AG08395 (cell line): ENCODE data around the gene GALNT2.

Experiments used
- DNase-seq: peaks from one replicate; pipeline ENCODE4 v3.0.0; 2012; ENCODE audit warnings: mixed read lengths, low spot score

The GALNT2 gene

DNA sequence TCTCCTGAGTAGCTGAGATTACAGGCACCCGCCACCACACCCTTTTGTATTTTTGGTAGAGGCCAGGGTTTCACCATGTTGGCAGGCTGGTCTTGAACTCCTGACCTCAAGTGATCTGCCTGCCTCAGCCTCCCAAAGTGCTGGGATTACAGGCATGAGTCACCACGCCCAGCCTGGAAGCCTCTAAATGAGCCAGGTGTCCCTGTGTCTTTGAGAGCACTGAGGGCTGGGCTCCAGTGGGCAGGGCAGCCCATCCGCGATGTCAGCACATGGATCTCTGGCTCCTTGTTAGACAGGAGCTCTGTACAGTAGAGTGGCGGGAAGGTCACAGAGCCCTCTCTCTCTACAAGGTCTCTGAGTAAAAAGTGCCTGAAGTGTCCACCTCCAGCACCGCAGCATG lies 234.8 kb downstream of the GALNT2 start:
- DNase-seq = no peak

DNA sequence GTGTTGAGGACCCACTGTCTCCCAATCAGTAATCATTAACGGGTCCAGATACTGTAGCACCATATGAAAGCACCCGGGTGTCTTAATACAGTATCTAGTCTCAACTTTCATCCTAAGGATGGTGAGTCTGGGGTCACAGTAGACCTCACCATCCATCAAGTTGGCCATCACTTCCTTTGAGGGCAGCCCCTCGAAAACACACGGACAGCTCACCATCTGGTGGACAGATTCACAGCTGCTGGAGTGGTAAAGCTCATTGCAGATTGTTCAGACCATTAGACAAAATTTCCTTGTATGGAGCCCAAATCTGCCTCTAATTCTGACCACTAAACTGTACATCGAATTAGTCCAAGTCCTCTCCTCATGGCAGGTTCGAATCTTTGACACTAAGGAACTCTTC lies 236.0 kb downstream of the GALNT2 start:
- no peak for DNase-seq

DNA sequence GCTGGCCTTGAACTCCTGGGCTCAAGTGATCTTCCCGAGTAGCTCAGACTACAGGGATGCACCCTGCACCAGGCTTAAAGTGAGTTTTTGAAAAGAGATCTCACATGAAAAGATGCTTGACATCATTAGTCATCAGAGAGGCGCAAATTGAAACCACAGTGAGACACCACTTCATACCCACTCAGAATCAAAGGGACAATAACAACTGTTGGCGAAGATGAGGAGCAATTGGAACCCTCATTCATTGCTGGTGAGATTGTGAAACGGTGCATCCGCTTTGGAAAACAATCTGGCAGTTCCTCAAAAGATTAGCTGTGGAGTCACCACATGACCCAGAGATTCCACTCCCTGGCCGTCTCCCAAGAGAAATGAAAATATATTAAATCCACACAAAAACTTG lies 236.8 kb downstream of the GALNT2 start:
- peak; percentile 49 for DNase-seq

DNA sequence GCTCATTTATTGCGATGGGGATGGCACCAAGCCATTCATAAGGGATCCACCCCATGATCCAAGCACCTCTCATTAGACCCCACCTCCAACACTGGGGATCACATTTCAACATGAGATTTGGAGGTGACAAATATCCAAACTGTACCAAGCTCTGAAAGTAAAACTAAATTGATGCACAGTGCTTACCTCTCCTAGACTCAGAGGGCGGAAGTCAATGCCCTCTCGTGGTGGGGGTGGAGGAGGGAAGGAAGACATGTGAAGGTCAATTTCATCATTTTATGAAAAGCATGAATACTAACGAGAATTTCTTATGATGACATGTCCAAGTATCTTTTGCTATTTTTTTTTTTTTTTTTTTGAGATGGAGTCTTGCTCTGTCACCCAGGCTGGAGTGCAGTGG lies 239.1 kb downstream of the GALNT2 start:
- DNase-seq = no peak

DNA sequence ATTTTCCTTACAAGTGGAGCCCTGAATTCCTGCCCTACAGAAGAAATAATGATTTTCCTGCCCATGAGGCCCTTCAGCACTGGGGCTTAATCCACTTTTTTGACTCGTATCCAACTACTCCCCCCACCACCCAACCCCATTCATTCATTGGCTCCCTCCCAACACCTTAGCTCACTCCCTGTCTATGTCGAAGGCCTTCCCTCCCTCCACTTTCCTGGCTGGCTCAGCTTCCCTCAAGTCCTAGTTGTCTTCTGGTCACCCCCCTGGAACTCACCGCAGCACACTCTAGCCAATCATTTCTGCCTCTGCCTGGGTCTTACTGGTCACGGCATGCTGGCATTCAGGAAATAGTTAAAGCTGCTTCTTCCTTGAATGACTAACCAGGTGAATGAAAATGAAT lies 240.2 kb downstream of the GALNT2 start:
- no peak for DNase-seq

DNA sequence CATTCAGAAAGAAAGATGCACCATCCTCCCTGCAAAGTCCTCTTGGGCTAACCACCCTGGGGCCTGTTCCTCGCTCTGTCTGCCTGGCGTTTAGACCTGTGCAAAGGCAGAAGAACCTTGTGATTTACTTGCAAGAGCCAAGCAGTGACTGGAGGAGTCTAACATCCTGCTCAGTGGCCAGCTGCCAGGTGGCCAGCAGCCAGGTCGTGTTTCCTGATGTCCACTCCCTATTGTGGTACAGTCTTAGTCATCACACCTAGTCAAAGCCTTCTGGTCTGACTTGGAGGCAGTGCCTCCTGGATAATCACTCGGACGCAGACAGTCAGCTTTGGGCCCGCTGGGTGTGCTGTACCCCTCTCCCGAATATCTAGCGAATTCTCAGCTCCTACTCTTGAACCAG lies 241.0 kb downstream of the GALNT2 start:
- DNase-seq = peak; percentile 57

DNA sequence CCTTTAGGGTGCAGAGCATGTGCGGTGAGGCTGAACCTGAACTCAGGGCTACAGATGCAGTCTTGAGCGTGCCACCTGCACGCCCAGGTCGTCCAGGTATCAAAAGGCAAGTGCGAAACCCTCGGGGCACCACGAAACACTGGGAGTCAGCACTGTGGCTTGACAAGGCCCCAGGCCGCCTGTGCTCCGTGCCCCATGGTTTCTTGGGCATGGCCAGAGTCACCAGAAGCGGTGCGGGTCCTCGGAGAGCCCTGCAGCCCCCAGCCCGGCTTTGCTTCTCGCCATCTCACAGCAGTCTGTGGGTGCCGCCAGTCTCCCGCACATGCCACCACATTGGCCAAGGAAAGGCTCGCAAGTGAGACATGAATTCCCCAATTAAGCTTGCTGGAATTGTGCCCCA lies 241.8 kb downstream of the GALNT2 start:
- no peak for DNase-seq

DNA sequence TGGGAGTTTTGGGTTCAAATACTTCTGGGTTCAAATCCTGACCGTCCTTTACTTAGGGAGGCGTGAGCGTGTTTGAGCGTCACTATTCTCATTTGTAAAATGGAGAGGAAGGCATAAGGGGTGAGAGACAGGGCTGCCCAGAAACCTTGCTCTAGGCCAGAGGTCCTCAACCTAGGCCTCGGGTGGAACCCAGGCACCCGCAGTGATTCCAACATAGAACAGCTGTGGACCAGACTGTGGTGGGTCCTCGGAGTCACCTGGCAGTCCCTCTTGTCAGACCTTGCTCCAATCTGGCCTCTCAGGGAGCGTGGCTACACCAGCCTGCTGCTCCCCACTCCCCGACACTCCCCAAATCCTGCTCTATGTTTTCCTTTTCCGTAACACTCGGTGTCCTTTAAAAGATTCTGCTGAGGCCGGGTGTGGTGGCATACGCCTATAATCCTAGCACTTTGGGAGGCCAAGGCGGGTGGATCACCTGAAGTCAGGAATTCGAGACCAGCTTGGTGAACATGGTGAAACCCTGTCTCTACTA lies 242.7 kb downstream of the GALNT2 start:
- DNase-seq = no peak

DNA sequence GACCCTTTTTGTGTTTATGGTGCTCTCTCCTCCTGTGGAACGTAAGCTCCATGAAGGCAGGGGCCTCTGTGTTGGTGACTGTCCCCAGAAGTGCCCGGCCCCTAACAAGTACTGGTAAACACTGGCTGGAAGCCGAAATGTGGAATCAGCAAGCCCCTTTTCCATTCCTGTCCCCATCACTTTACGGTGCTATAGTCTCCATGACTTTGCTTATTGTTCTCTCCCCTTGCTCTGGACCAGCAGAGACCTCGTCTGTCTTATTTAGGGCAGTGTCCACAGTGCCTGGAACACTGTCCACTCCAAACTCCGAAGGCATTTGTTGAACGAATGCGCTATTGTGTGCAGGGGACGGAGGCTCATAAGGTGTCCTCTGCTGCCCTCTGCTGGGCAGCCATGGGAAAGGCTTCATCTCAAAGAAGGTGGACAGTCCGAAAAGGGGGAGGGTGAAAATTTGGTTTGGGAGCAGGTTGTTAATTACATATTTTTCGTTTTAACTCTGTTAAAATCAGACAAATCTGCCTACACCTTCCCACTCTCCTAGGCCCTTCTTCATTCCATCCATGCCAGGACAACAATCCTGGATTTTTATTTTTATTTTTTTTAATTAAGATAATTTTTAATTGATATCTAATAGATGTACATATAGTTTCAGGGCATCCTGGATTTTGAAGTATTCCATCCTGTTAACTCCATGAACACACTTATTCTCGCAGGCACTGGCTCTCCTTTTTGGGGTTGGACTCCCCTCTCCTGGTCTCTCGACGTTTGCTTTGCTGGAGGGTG lies 243.5 kb downstream of the GALNT2 start:
- peak; percentile 87 for DNase-seq

DNA sequence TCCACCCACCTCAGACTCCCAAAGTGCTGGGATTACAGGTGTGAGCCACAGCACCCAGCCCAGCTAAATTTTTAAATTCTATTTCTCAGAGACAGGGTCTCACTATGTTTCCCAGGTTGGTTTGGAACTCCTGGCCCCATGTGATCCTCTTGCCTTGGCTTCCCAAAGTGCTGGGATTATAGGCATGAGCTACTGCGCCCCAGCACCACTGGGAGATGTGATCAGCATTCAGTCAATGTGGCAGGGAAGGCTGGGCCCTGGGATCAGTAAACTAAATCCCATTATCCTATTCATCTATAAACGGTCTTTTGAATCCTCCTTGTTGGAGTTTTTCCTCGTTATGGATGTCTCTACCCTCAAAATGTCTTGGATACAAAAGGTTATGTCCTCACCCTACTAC lies 245.6 kb downstream of the GALNT2 start:
- no peak for DNase-seq

DNA sequence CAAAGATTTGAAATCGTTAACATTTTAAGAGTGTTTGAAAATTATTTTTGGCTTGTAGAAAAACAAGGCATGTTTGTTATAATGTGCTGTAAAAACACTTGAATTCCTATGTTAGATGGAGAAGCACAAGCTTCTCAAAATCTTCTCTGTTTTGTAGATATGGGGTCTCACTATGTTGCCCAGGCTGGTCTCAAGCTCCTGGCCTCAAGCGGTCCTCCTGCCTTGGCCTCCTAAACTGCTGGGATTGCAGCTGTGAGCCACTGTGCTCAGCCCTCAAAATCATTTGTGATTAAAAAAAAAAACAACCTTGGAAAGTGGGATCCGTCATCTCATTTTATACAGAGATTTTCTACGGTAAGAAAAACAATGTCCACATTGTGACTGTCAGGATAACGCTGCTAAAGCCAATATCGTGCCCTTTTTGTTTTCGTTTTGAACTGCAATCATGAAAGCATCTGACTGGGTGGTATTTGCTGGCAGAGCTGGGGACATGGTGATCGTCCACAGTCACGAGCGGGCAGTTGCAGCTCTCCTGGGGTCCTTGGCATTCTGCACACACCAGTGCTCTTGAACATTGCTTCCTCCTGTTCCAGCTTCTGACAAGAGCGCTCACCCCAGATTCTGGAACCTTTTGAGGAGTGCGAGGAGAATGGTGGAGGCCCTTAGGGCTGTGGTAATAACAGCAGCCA lies 246.6 kb downstream of the GALNT2 start:
- DNase-seq = no peak

DNA sequence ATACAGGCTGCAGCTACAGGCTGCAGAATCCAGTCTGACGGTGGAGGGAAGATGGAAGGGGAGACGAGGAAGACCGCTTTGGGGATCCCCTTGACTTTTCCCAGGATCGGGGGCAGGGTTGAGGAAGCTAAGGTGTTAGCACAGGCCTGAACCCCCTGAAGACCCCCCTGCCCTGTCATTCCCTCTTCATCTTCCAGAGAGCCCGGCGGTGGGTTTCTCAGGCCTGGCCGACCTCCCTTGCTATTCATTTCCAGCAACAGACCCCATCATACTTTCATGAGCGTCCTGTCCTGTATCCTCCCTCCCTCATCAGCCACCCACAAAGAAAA lies 247.1 kb downstream of the GALNT2 start:
- DNase-seq = no peak

DNA sequence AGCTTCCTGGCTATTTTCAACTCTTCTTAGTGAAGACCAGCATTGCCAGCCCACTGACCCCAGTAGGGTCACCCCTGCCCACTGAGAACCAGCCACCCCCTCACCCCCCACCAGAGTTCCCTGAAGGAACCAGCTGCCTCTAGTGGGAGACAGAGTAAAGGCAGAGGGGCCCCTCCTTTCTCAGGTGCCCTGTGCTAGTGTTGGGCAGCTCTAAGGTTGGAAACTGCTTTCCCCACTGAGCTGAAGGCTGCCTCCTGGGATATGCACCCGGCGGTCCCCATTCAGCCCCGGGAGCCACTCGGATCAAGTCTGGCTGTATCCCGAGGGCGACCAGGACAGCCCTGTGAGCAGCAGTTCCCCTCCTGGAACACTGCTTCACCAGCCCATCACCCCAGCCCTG lies 248.1 kb downstream of the GALNT2 start:
- no peak for DNase-seq

DNA sequence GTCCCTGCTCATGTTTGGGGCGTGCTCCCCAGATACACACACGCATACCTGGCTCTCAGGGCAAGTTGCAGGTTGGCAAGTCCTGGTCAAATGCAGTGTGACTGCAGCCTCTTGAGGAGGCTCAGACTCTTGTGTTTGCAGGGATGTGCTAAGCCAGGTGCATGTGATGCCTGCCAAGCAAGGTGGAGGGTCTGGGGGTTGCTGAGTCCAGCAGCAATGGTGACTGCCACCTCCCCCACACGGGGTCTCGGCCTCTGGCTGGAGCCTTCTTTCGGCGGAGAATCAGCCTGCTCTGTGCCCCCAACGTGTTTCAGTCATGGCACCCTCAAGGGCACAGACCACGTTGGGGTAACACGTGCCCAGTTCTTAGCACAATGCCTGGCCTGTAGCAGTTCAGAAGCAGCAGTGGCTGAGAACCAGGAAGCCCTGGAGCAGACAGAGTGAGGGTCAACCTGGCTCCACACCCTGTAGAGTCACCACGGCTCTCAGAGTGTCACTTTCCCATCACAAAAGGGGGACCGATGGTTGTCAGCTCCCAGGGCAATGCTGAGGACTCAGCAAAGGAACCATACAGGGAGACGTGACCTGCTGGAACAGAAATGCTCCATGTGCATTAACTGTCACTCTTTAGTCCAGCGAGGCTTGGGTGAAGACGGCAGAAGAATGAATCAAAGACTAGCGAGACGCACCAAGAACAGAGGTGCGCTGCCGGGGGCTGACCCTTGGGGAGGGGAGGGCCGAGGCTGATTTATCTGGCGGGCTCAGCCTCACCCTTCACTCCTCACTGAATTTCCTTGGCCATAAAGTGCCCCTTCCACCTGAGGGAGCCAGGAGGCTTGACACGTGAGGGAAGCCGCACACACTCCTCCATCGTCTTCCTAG lies 250.1 kb downstream of the GALNT2 start:
- DNase-seq = no peak

DNA sequence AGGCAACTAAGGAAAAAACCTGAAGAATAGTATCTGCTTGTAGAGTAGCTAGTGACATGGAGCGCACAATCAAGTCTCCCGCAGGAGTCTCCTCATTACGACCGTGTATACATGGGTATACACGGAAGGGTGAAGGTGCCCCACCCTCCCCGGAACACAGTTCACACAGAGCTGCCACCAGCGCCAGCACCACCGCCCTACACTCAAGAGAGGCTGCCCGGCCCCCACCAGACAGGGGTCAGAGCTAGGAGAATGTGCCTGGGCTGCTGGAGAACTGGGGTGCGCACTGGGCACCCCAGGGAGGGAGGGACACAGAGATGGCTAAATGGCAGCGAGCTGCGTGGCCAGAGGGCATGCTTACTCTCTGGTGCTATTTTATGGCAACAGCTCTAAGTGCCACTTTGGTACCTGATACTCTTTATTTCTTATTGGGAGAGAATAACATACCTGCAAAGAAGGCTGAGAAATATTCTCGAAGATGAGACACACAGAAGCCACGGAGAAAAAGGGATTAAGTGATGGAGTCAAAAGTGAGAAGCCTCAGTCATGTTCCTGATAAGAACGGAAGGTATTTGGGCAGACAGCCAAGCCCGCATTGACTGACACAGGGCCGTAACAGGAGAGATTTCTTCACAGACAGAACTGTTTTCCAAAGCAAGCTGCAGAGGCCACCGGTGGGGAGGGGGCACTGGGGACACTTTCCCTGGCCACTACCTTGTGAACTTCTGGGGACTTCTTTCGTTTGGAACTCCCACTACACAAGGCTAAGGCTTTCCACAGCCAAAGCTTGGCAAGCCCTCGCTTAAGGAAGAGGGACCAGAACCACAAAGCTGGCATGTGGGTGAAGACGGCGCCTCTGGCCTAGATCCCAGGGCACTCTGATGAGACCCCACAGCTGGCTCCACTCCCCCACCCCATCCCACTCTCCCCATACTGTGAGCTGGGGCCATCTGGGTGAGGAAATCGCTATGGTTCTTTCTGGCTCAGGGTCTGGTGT lies 251.1 kb downstream of the GALNT2 start:
- no peak for DNase-seq

DNA sequence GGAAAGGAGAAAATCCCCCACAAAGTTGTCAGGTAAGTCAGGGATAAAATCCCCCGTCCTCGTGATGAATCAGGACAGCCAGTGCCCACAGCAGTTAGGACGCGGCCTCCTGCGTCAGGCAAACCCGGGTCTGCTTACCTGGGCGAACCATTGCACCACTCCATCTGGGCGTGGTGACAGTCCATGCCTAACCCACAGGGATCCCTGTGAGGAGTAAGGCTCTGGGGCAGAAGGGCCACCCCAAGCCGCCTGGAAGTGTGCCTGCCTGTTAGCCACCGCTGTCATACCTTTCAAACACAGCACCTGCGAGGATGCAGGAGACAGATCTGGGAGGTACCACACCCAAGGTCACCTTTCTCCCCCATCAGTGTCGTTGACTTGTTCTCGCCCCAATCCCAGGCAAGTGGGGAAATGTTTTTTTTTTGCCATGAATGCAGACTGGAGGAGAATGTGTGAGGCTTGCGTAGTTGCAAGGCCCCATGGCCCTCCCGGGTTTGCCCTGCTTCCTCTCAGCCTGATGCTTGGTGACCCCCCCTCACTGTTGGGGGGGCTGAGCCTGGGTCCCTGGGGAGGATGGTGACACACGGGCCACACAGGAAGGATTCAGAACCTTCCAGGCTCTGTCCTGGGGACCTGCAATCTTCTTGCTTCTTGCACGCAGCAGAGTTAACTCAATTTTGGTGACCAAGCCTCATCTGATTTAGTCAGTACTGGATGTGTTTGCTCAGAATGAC lies 252.1 kb downstream of the GALNT2 start:
- no peak for DNase-seq

DNA sequence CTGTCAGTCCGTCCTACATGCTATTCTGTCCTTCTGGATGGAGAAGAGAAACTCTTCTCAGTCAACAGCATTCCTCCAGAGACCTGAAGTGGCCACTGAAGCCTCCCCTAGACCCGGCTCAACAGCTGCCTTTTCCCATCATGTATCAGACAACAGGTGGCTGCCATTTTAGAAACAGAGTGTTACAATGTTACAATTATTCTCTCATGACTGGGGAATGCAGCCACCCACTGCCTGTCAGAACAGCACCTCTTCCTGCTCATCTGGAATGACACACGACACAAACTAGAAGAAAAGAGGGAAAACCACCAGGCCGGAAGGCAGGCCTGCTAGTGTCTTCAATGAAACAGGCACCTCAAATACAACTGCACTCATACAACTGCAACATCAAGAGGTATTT lies 253.8 kb downstream of the GALNT2 start:
- DNase-seq = no peak

DNA sequence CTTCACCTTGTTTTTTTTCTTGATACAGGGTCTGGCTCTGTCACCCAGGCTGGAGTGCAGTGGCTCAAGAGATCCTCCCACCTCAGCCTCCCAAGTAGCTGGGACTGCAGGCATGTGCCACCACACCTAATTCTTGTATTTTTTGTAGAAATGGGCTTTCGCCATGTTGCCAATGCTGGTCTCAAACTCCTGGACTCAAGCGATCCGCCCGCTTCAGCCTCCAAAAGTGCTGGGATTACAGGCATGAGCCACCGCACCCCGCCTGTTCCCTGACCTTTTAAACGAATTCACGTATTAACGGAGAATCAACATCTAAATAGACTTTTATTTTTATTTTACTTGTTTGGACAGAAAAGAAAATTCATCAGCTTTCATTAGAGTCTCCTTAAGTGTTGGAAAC lies 254.3 kb downstream of the GALNT2 start:
- no peak for DNase-seq

DNA sequence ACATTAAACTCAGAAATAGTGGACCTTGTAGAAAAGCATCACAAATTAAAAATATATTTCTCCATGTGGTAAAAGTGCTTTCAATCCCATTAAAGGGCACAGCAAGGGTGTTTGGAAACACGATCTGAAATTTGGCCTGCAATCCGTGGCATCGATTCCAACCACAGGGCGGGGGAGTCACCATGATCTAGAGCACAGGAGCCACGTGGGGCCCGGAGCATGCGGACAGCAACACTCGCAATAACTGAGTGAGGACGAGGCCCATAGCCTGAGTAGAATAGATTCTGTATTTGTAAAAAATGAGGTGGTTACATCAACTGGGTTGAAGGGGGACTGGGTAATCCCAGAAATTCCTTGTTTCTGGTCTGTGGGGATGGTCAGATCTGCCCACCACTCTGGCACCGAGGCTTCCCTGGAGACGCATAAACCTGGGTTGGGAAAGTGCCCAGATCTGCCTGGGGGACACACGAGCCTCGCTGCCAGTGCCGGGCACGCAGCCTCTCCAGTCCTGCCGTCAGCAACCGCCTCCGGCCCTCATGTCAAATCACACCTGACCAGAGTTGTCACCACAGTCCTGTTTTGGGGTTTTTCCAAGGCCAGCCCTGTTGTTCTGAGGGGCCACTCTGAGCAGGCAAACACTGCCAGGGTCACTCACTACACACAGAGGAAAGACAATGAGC lies 254.8 kb downstream of the GALNT2 start:
- no peak for DNase-seq

DNA sequence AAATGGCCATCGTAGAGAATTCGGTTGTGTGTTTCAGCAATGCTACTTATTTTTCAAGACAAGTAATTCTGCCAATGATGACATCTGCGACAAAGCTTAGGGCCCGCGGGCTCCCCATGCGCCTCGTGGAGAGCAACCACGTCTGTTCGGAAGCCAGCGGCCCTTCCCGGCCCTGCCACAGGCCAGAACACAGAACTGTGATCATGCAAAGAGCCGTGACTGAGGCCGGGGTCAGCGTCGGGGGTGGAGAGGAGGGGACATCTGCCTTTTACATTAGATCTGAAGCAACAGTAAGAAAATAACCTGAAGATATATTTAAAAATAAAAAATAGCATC lies 255.4 kb downstream of the GALNT2 start:
- no peak for DNase-seq
